HG02763 (cell line): ENCODE results near the gene ZRSR2.
"Not testable (repeated sequence)": the region's sequence is repeated elsewhere in the genome, so short reads cannot be mapped to it uniquely, and the experiment has no call there.

Source experiments
- ATAC-seq: cut with Tn5 transposase; IDR thresholded peaks from one replicate; pipeline ENCODE4 v1.9.1; 2021; ENCODE audit warnings: mild to moderate bottlenecking, moderate library complexity; ENCODE audit not compliant: unreplicated experiment

The ZRSR2 gene

GRCh38 chrX:15789979-15790768 lies at the start of gene ZRSR2:
TSS of gene ZRSR2 (plus strand) at chrX:15790484. CDS start at chrX:15790496, 12 bp downstream.
- ATAC-seq, result peak; percentile 92

GRCh38 chrX:15744181-15744867 lies 46.0 kb upstream of the ZRSR2 start:
- no peak for ATAC-seq

- no peak for ATAC-seq
Measured at GRCh38 chrX:15745179-15745578, 45.1 kb upstream of the ZRSR2 start.

- ATAC-seq, result not testable (repeated sequence)
Measured at GRCh38 chrX:15746651-15747050, 43.6 kb upstream of the ZRSR2 start.

GRCh38 chrX:15747626-15748173 lies 42.6 kb upstream of the ZRSR2 start:
- no peak for ATAC-seq

- ATAC-seq, result no peak
Measured at GRCh38 chrX:15748841-15749240, 41.4 kb upstream of the ZRSR2 start.

- peak; percentile 75 for ATAC-seq
Measured at GRCh38 chrX:15749642-15750610, 40.4 kb upstream of the ZRSR2 start.

- ATAC-seq, result no peak
Measured at GRCh38 chrX:15750611-15751154, 39.6 kb upstream of the ZRSR2 start.

GRCh38 chrX:15751155-15751819 lies 39.0 kb upstream of the ZRSR2 start:
- ATAC-seq, result no peak

- ATAC-seq, result no peak
Measured at GRCh38 chrX:15755091-15755490, 35.2 kb upstream of the ZRSR2 start.

- no peak for ATAC-seq
Measured at GRCh38 chrX:15758140-15758539, 32.1 kb upstream of the ZRSR2 start.

- not testable (repeated sequence) for ATAC-seq
Measured at GRCh38 chrX:15759886-15760285, 30.4 kb upstream of the ZRSR2 start.

GRCh38 chrX:15761564-15762191 lies 28.6 kb upstream of the ZRSR2 start:
- peak; percentile 51 for ATAC-seq

- no peak for ATAC-seq
Measured at GRCh38 chrX:15769300-15769954, 20.9 kb upstream of the ZRSR2 start.

GRCh38 chrX:15781961-15782699 lies 8.2 kb upstream of the ZRSR2 start:
- ATAC-seq, result peak; percentile 90

GRCh38 chrX:15785176-15785750 lies 5.0 kb upstream of the ZRSR2 start:
- no peak for ATAC-seq

GRCh38 chrX:15786915-15787314 lies 3.4 kb upstream of the ZRSR2 start:
- ATAC-seq, result no peak

- peak; percentile 27 for ATAC-seq
Measured at GRCh38 chrX:15790769-15791290, 546 bp downstream of the ZRSR2 start.
